BLaER1 treated with 17β-estradiol and CSF1 and Interleukin-3, amounts not matched to agents 10 nM and 100 nM (cell line): ENCODE results near the gene RARS2.
A peak's percentile ranks its signal among the peaks of the same experiment; 100 is the strongest.

Experiments
- H3K27ac ChIP-seq, 11 experiments: shearing (Covaris generic); formaldehyde crosslinking; 2 replicates each; pipeline ENCODE4 v1.8.1; 2022
- H3K27me3 ChIP-seq, 11 experiments: shearing (Covaris generic); formaldehyde crosslinking; 2 replicates each; pipeline ENCODE4 v1.8.1; 2022
- H3K36me3 ChIP-seq, 11 experiments: shearing (Covaris generic); formaldehyde crosslinking; 2 replicates each; pipeline ENCODE4 v1.8.1; 2022
- H3K4me1 ChIP-seq, 10 experiments: shearing (Covaris generic); formaldehyde crosslinking; 2 replicates each; pipeline ENCODE4 v1.8.1; 2022
- H3K4me2 ChIP-seq, 11 experiments: shearing (Covaris generic); formaldehyde crosslinking; 2 replicates each; pipeline ENCODE4 v1.8.1; 2022
- H3K4me3 ChIP-seq, 10 experiments: shearing (Covaris generic); formaldehyde crosslinking; 2 replicates each; pipeline ENCODE4 v1.8.1; 2022
- H3K9ac ChIP-seq, 11 experiments: shearing (Covaris generic); formaldehyde crosslinking; 2 replicates each; pipeline ENCODE4 v1.8.1; 2022
- H3K9me3 ChIP-seq, 11 experiments: shearing (Covaris generic); formaldehyde crosslinking; replicated peaks in 1 of 11; 2 replicates each; pipeline ENCODE4 v1.8.1; 2022
- H4K20me1 ChIP-seq, 11 experiments: shearing (Covaris generic); formaldehyde crosslinking; 2 replicates each; pipeline ENCODE4 v1.8.1; 2022
- Cebpa-rat ChIP-seq, 11 experiments: shearing (Covaris generic); IDR thresholded peaks; 2 replicates each; pipeline ENCODE4 v1.8.1; 2022

The RARS2 gene

DNA sequence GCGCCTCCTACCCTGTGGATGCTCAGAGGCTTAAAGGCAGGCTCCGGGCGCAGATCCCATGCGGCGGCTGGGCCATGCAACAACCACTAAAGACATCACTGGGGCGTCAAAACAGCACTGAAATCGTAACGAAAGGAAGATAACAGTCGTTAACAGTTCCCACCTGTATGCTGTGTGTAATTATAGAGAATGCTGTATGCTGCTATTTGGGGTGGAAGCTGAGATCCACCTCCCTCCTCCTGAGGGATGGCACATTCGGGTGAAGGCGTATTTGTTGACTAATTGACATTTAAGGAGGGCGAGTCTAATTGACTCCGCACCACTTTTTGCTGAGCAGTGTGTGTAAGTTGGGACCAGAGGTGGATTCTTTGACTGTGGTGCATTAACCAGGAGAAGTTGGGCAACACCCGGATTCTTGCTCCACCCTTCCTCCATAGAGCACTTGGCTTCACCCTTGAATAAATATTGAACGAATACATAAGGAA lies 116.3 kb downstream of the RARS2 start:
- no peaks in the 10 kb centered on the region for H3K27me3 ChIP-seq
- H3K36me3 ChIP-seq: peaks cover 0 to 12% (median 9%) of the 10 kb centered on the region in 11 experiments; a peak in 12 of 22 replicates
- H3K4me2 ChIP-seq: peak overlapping the region; percentile 68 to 84 (median 79)
- H3K9me3 ChIP-seq: peaks cover 0 to 6% (median 0%) of the 10 kb centered on the region in 11 experiments; a peak in 2 of 22 replicates
- no peaks in the 10 kb centered on the region for H4K20me1 ChIP-seq
- H3K4me3 ChIP-seq: peak overlapping the region; percentile 70 to 88 (median 76)
- H3K4me1 ChIP-seq: peaks cover 0 to 21% (median 9%) of the 10 kb centered on the region in 10 experiments; a peak in 12 of 20 replicates
- H3K27ac ChIP-seq: peak overlapping the region in 10 of 11 experiments; percentile 84 to 96 (median 88); a peak in 21 of 22 replicates
- H3K9ac ChIP-seq: peak overlapping the region; percentile 83 to 94 (median 88)
- no peak for TF ChIP-seq Cebpa-rat (IDR thresholded peaks at IDR 0.05)

GRCh38 chr6:87472525-87473418 lies 117.0 kb downstream of the RARS2 start, which contains the start of gene SLC35A1:
TSS of gene SLC35A1 (plus strand) at chr6:87472974. CDS start at chr6:87473004, 30 bp downstream.
- H3K9ac ChIP-seq: peak within 1 kb of the TSS; percentile 83 to 94 (median 88)
- no peaks in the 10 kb centered on the region for H3K27me3 ChIP-seq
- H3K27ac ChIP-seq: peak within 1 kb of the TSS; percentile 84 to 96 (median 89)
- TF ChIP-seq Cebpa-rat (IDR thresholded peaks at IDR 0.05): no peak
- H3K9me3 ChIP-seq: no peaks in the 10 kb centered on the region
- peak within 1 kb of the TSS; percentile 70 to 88 (median 76) for H3K4me3 ChIP-seq
- H3K36me3 ChIP-seq: peaks cover 0 to 5% (median 3%) of the 10 kb centered on the region in 11 experiments; a peak in 7 of 22 replicates
- H3K4me2 ChIP-seq: peak within 1 kb of the TSS; percentile 68 to 84 (median 79)
- peaks cover 0 to 21% (median 9%) of the 10 kb centered on the region in 10 experiments; a peak in 12 of 20 replicates for H3K4me1 ChIP-seq
- no peaks in the 10 kb centered on the region for H4K20me1 ChIP-seq

- no peaks in the 10 kb centered on the region for H3K36me3 ChIP-seq
Observed at GRCh38 chr6:87465051-87465450, 124.7 kb downstream of the RARS2 start.

More at GRCh38 chr6:87465051-87465450, 124.7 kb downstream of the RARS2 start:
- H3K27ac ChIP-seq: no peak overlapping the region
- H4K20me1 ChIP-seq: no peaks in the 10 kb centered on the region
- H3K9me3 ChIP-seq: no peaks in the 10 kb centered on the region
- H3K4me1 ChIP-seq: no peaks in the 10 kb centered on the region
- no peaks in the 10 kb centered on the region for H3K27me3 ChIP-seq
- TF ChIP-seq Cebpa-rat (IDR thresholded peaks at IDR 0.05): no peak
- no peak overlapping the region for H3K9ac ChIP-seq
- no peak overlapping the region for H3K4me3 ChIP-seq
- H3K4me2 ChIP-seq: no peak overlapping the region
